Endometrial microvascular endothelial cells (primary cell): ENCODE measurements around the gene STK39. TPM values are rescaled to one million over a fixed set of nuclear protein-coding genes. Genes with fewer than 3 reads are reported as not detected.
"Not testable (repeated sequence)": the region's sequence is repeated elsewhere in the genome, so short reads cannot be mapped to it uniquely, and the experiment has no call there.

ENCODE experiments used
- in situ Hi-C: cut with HindIII; loops from 2 replicates; pipeline ENCODE4 v1.10.0; 2017; ENCODE audit warnings: low sequenced_read_pairs, low pct_unique_long_range_greater_than_20kb; ENCODE audit errors: inconsistent ontology term
- total RNA-seq: library from RNA; depleted of rRNA; stranded (reverse); fragments of >200 nt; gene quantifications from one replicate; pipeline ENCODE4 v1.2.3, GENCODE V29; 2015; ENCODE audit errors: inconsistent ontology term

The STK39 gene
- 10.3 TPM for total RNA-seq

- in situ Hi-C loops, result no loop called here
These were observed at the start of gene STK39 for GRCh38 chr2:168247341-168248261. STK39 (minus strand) TSS chr2:168247595; CDS start chr2:168247435, 160 bp downstream.

- in situ Hi-C loops, result no loop called here
These were observed 47.7 kb upstream of the STK39 start for GRCh38 chr2:168295051-168295450.

- in situ Hi-C loops, result no loop called here
These were observed 47.0 kb upstream of the STK39 start for GRCh38 chr2:168294409-168294808.

- in situ Hi-C loops, result no loop called here
These were observed 46.4 kb upstream of the STK39 start for GRCh38 chr2:168293766-168294165.

- in situ Hi-C loops, result no loop called here
These were observed 43.0 kb upstream of the STK39 start for GRCh38 chr2:168290391-168290790.

GRCh38 chr2:168289880-168290279 lies 42.5 kb upstream of the STK39 start:
- in situ Hi-C loops, result no loop called here

- in situ Hi-C loops, result no loop called here
These were observed 39.1 kb upstream of the STK39 start for GRCh38 chr2:168286535-168286934.

GRCh38 chr2:168278424-168278888 lies 31.1 kb upstream of the STK39 start:
- in situ Hi-C loops, result no loop called here

GRCh38 chr2:168277276-168277675 lies 29.9 kb upstream of the STK39 start:
- in situ Hi-C loops, result no loop called here

- in situ Hi-C loops, result no loop called here
These were observed 24.8 kb upstream of the STK39 start for GRCh38 chr2:168272225-168272624.

GRCh38 chr2:168262926-168263325 lies 15.5 kb upstream of the STK39 start:
- in situ Hi-C loops, result not testable (repeated sequence)

GRCh38 chr2:168256448-168256847 lies 9.1 kb upstream of the STK39 start:
- in situ Hi-C loops, result no loop called here

- in situ Hi-C loops, result no loop called here
These were observed 8.5 kb upstream of the STK39 start for GRCh38 chr2:168255866-168256265.

- in situ Hi-C loops, result no loop called here
These were observed 7.7 kb upstream of the STK39 start for GRCh38 chr2:168255103-168255502.

GRCh38 chr2:168254158-168254935 lies 7.0 kb upstream of the STK39 start:
- in situ Hi-C loops, result no loop called here

- in situ Hi-C loops, result no loop called here
These were observed 6.0 kb upstream of the STK39 start for GRCh38 chr2:168253379-168253778.

- in situ Hi-C loops, result no loop called here
These were observed 5.6 kb upstream of the STK39 start for GRCh38 chr2:168252976-168253375.

- in situ Hi-C loops, result no loop called here
These were observed 683 bp downstream of the STK39 start for GRCh38 chr2:168246483-168247340.

- in situ Hi-C loops, result no loop called here
These were observed 1.3 kb downstream of the STK39 start for GRCh38 chr2:168246072-168246482.
